NCI-H345 (cell line): ENCODE results near the gene TMEM17.

Experiments used
- DNase-seq: peaks from one replicate; lab custom pipeline; 2025; lab: John Stamatoyannopoulos, UW

TMEM17 gene

DNA sequence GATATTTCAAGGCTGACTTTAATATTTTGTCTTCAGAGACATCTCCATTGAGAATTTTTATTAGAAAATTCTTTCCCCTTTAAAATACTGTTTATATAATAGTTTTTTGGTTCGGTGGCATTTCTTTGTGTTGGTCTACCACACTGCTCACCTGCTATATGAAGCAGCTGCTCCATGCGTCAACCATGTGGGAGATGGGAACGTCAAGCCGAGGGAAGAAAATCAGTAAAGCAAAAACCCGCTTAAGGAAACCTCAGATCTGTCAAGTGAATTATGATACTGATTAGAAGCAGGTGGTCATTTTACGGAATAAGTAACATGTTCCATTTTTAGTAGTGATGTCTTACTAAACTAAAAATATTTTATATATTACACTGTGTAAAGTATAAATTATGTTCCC, 5.6 kb upstream of the TMEM17 start:
- no peak for DNase-seq

- DNase-seq = no peak
Observed at GRCh38 chr2:62506421-62506750, 391 bp upstream of the TMEM17 start.

DNA sequence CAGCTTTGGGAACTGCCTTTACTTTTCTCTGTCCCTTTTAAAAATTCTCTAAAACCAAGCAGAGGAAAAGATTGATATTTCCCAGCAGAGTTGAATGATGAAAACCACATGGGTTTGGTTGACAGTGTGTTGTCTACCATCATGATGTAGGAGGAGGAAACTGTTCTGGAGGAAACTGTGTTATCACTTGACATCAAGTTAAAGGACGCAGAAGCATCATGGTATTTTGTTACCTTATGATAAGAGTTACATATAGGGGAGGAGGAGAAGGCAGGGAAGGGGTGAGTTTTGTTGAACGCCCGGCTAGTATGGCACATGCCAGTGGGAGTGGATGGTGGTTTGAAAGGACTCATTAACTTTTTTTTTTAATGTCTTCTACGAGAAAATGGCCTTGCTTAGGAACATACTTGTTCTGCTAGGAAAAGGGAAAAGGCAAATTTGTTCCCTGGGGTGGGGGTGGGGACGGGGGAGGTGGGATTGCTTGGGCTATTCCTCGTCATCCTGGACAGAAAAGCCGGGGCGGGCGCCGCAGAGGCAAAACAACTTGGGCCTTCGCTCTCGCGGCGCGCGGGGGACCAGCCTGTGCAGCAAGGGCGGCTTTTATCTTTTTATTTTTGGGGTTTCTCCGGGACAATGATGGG, 766 bp downstream of the TMEM17 start:
- peak; percentile 6 for DNase-seq

- no peak for DNase-seq
Observed at GRCh38 chr2:62504657-62505056, 1.3 kb downstream of the TMEM17 start.

DNA sequence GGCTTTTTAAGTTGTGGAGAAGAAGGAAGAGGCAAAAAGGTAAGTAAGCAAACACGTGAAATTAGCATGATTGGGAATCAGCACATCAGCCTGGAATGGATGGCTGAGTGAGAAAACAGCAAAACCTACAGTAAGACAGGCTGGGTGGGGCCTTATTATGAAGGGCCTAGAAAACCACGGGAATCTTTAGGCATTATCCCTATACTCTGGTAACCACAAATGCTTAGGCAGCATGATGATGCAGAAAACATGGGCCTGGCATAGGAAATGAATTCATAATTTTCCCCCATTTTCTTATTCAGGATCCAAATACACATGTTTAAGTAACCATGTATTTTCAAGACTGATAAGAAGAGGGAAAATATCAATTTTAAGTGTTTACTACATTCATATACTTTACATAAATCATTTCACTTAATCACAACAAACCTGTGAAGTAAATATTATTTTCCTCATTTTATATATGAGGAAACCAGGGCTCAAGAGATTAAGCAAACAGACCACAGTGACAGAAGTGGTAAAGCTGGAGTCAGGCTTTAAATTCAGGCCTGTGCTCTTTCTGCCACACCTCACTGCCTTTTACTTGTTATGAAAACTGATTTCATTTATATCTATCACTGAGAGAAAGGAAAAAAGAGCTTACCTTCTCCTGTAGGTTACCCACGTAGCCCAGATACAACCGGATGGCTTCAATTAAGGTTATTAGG, 4.0 kb downstream of the TMEM17 start:
- no peak for DNase-seq

DNA sequence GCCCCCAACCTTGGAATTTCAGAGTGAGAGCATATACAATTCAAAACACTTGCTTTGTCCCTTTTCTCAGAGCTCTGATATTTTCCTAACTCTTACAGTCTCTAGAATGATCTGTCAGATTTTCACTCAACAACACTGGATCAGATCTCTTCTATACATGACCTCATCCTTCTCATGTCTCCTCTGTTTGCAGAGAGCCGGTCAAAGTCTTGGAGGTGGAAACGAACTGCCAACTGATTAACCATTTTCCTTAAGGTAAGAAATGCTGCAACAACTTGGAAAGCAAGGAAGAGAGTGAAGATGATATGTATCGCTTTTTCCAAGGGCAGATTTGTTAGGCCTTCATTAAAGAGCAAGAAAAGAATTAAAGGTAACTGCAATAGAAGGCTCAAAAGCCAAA, 4.9 kb downstream of the TMEM17 start:
- no peak for DNase-seq

DNA sequence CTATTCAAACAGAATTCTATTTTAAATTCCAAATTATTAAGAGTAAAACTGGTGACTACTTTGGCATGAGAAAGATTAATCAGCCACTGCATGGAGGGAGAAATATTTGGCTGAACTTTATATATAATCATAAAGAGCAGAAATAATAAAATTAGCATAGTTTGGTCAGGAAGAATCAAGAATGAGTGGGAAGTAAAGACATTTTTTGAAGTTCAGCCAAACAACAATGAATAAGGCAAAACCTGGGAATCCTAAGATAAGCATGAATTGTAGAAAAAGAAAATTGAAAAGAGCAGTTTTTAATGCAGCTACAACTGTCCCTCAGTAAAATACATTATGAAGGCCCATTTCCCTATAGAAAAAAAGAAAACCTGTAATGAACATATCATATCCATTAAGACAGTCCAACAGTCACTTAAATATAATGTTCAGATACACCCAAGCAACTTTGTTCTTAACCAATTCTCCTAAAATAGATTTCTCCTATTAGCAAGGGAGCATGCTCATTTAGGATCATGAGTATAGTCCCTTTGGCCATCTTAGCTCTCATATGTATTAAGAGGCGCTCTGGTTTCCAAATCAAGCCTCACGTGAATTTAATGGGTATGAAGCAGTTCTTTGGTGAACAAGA, 6.5 kb downstream of the TMEM17 start:
- DNase-seq = no peak

- DNase-seq = no peak
Observed at GRCh38 chr2:62498739-62499138, 7.3 kb downstream of the TMEM17 start.

DNA sequence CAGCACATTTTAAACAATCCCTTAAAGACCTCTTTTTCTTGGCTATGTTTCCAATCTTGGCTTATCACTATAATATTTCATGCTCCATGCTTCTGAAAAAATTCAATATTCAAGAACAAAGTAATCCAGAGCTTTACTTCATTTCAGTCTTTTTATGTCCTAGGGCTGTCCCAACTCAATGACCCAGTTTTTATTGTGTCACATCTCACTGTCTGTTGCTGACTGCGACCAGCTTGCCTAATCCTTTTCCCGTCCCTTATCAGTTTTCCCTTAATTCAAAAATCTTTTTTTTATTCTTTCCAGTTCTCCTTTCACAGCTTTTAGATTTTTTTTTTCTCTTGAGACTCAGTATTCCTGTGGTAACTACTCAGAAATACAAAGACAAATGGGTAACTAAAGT, 10.2 kb downstream of the TMEM17 start:
- DNase-seq = no peak

DNA sequence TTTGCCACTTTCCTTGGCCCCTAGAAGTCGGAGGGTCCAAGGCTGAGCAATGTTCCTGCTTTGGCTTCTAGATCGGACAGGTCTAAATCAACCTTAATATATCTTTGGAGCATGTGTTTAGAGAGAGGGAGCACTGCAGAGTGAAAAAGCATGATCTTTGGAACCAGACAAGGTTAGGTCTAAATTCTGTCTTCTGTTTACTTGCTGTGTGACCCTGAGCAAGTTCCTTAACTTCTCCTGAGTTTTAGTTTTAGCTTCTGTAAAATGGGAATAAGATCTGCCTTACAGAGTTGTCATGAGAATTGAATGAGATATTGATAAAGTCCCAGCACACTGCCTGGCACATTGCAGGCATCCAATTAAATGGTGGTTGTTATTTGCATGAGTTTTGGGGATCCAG, 13.9 kb downstream of the TMEM17 start:
- DNase-seq = no peak

GRCh38 chr2:62489702-62490101, 16.3 kb downstream of the TMEM17 start:
- no peak for DNase-seq

DNA sequence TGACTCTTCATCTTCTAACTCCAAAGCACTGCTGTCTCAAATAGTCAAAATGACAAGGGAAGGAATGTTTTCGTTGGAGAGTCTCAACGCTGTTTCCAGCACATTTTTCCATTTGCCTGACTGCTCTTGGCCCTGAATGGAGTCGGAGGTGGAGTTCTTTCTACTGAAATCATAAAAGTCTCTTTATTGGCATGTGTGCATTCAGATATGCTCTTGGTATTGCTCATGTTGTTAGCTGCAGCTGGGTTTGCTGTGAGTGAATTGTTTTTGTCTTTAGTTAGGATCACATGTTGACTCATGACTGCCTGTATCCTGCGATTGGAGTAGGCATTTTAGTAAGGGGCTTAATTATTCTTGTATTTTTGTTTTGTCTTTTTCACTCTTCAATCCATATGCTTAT, 16.8 kb downstream of the TMEM17 start:
- DNase-seq = no peak

GRCh38 chr2:62486439-62486765, 19.6 kb downstream of the TMEM17 start:
- no peak for DNase-seq

DNA sequence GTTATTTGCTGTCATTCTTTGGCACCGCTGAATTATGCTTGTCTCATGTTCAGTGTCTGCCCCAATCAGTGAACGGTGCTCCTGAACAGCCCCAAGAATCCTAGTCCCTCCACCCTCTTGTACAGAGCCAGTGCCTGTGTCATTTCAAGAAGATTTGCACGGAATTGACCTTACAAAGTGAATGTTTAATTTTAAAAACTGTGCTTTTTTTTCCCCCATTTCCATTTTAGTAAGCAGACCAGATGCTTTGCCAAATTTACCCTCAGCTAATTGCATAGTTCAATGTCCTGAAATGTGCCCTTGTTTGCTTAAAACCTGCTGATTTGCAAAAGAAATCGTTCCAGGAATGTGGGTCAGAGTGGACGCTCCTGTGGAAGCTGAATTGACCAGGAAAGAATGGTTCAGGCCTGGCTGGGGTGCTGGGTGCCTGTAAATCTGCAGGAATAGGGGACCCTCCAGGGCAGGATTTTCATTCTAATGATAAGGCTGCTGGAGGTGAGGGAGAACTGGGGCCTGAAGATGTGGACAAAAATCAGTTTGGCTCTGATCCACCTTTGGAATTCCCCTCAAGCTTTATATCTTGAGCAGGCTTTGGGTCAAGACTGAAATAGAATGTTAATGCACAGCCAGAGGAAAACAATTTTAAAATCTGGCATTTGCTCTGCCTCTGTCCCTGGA, 20.1 kb downstream of the TMEM17 start:
- no peak for DNase-seq

DNA sequence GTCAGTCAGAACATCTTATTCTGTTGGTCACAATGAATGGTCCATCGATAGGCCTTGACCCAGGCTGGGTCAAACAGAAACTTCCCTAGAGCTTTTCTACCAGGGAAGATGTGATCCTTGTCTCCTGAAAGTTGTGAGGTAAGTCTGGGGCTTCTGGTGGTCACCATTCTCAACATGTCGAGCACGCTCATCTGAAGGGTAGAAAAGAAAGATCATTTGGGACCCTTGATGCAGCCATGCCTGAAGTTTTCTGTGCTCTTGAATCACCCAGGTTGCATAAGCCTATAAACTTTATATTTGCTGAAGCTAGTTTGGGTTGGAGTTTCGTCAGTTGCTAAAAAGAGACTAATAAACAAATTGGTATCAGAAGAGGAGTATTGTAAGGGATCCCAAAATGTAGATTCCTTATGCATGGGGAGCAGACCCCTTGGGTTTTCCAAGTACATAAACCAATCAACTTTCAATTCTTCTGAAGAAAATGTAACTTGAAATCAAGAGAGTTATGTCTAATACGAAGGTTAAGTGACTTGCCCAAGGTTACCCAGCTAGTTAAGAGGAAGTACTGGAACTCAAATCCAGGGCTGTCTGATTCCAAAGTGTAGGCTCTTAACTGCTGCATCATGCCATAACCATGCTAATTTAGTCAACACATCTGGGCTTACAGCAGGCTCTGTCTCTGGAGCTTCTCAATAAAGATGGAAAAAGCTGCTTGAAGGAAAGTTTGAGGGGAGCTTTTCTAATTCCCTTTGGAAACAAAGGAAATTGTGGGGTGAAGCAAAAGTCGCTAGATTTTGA, 23.2 kb downstream of the TMEM17 start:
- no peak for DNase-seq

- no peak for DNase-seq
Observed at GRCh38 chr2:62479917-62480316, 26.1 kb downstream of the TMEM17 start.

GRCh38 chr2:62478093-62478580, 27.9 kb downstream of the TMEM17 start:
- no peak for DNase-seq

DNA sequence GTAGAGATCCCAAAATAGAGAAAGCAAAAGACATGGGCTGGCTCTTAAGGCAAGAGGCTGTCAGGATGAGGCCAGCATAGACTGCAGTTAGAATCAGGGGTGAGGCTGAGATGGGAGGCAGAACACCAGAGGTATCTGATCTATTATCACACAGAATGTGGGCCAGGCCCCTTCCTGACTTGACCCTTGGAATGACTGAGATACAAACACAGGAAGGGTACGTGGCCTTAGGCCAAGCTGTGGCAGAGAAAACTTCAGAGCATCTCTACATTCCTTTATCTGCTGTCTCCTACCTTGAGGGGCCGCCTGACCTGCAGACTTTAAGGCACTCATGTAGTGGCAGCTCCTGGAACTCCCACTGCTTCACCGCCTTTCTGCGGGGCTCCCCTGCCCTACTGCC, 28.4 kb downstream of the TMEM17 start:
- no peak for DNase-seq

GRCh38 chr2:62475172-62476011, 30.6 kb downstream of the TMEM17 start:
- peak; percentile 59 for DNase-seq

GRCh38 chr2:62474176-62474575, 31.8 kb downstream of the TMEM17 start:
- no peak for DNase-seq

DNA sequence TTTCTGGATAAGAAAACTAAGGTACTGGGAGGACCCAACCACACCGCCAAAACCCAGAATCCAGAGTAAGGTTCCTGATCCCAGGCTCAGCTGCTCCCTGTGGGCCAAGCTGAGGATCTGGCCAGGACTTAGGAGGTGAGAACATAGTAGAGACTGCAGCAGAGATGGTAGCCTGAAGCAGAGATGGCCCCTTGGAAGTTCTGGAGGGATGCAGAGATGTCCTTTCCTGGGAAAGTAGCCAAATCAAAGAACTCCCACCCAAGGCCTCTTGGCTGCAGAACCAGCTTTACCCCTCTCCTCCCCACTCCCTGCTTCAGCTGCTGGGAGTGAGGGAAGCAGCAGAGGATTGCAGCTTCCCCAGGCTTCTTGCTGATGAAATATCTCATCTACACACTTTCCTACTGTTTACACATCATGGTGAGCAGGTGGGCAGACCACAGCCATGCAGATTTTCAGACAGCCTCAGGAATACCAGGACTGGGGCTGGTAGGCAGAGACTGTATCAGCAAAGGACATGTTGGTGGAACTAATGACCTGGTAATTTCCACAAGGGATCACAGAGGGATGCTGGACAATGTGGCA, 32.7 kb downstream of the TMEM17 start:
- DNase-seq = no peak
